Liver (tissue), 9 donors: ENCODE data around the gene SLC6A8. TPM values are rescaled to one million over a fixed set of nuclear protein-coding genes. Genes with fewer than 3 reads are reported as not detected.

ENCODE experiments used
- DNase-seq: peaks from one replicate; pipeline ENCODE4 v3.0.0-alpha.2; 2017; ENCODE audit warnings: low spot score
- H3K27ac ChIP-seq, 2 donors: one replicate each; pipeline ENCODE4 v1.7.0; 2013; ENCODE audit warnings: inconsistent platforms in 2 of 2, low read length in 2 of 2, control low read depth in 1 of 2, low read depth in 1 of 2, mild to moderate bottlenecking in 1 of 2
- H3K27me3 ChIP-seq, 4 donors: one replicate each; pipeline versions ENCODE4 v1.6.1 to v1.7.0; 2013; ENCODE audit warnings: low read length in 3 of 4, inconsistent platforms in 1 of 4, mild to moderate bottlenecking in 1 of 4, moderate library complexity in 1 of 4; ENCODE audit not compliant: control insufficient read depth in 4 of 4, insufficient read depth in 4 of 4
- H3K36me3 ChIP-seq, 4 donors: one replicate each; pipeline versions ENCODE4 v1.6.1 to v1.7.0; 2013; ENCODE audit warnings: low read length in 3 of 4, mild to moderate bottlenecking in 3 of 4, low read depth in 1 of 4, moderate library complexity in 1 of 4; ENCODE audit not compliant: control insufficient read depth in 4 of 4, insufficient read depth in 3 of 4
- H3K4me1 ChIP-seq, 4 donors: one replicate each; pipeline versions ENCODE4 v1.6.1 to v1.7.0; 2013; ENCODE audit warnings: low read length in 3 of 4, mild to moderate bottlenecking in 3 of 4, moderate library complexity in 1 of 4; ENCODE audit not compliant: control insufficient read depth in 4 of 4, insufficient read depth in 4 of 4
- H3K4me3 ChIP-seq, 3 donors: one replicate each; pipeline versions ENCODE4 v1.6.1 to v1.7.0; 2013; ENCODE audit warnings: low read length in 3 of 3, control low read depth in 1 of 3, low read depth in 1 of 3, mild to moderate bottlenecking in 1 of 3
- H3K9ac ChIP-seq, 2 donors: one replicate each; pipeline ENCODE4 v1.7.0; 2013; ENCODE audit warnings: low read length in 2 of 2, mild to moderate bottlenecking in 2 of 2, moderate library complexity in 2 of 2, control low read depth in 1 of 2, low read depth in 1 of 2
- H3K9me3 ChIP-seq, 4 donors: one replicate each; pipeline versions ENCODE4 v1.6.1 to v1.7.0; 2013; ENCODE audit warnings: low read length in 3 of 4; ENCODE audit not compliant: control insufficient read depth in 4 of 4
- EGR1 ChIP-seq, 2 donors: IDR thresholded peaks; 2 replicates each; pipeline ENCODE4 v1.6.1; 2016 to 2018; ENCODE audit warnings: antibody characterized with exemption in 2 of 2, low read depth in 2 of 2
- FOXA1 ChIP-seq: IDR thresholded peaks from 2 replicates; pipeline ENCODE4 v1.6.1; 2016; ENCODE audit warnings: antibody characterized with exemption
- FOXA2 ChIP-seq: IDR thresholded peaks from 2 replicates; pipeline ENCODE4 v1.6.1; 2016; ENCODE audit warnings: antibody characterized with exemption
- GABPA ChIP-seq, 2 donors: IDR thresholded peaks in 1 of 2; conservative IDR thresholded peaks in 1 of 2; 2 replicates each; pipeline ENCODE4 v1.6.1; 2016; ENCODE audit warnings: antibody characterized with exemption in 2 of 2, mild to moderate bottlenecking in 1 of 2, moderate library complexity in 1 of 2
- HNF4A ChIP-seq, 2 donors: conservative IDR thresholded peaks; 2 replicates each; pipeline ENCODE4 v1.6.1; 2016; ENCODE audit warnings: antibody characterized with exemption in 2 of 2, mild to moderate bottlenecking in 2 of 2
- HNF4G ChIP-seq: IDR thresholded peaks from 2 replicates; pipeline ENCODE4 v1.6.1; 2016; ENCODE audit warnings: antibody characterized with exemption
- JUND ChIP-seq, 2 donors: IDR thresholded peaks; 2 replicates each; pipeline ENCODE4 v1.6.1; 2016; ENCODE audit warnings: antibody characterized with exemption in 2 of 2
- NR2F2 ChIP-seq: IDR thresholded peaks from 2 replicates; pipeline ENCODE4 v1.6.1; 2016; ENCODE audit warnings: antibody characterized with exemption
- RAD21 ChIP-seq, 2 donors: IDR thresholded peaks; 2 replicates each; pipeline ENCODE4 v1.6.1; 2016; ENCODE audit warnings: antibody characterized with exemption in 2 of 2, mild to moderate bottlenecking in 2 of 2
- RXRA ChIP-seq, 2 donors: IDR thresholded peaks; 2 replicates each; pipeline ENCODE4 v1.6.1; 2017 to 2018; ENCODE audit warnings: antibody characterized with exemption in 2 of 2, mild to moderate bottlenecking in 1 of 2
- SP1 ChIP-seq: IDR thresholded peaks from 2 replicates; pipeline ENCODE4 v1.6.1; 2018; ENCODE audit warnings: antibody characterized with exemption, mild to moderate bottlenecking
- TAF1 ChIP-seq: conservative IDR thresholded peaks from 2 replicates; pipeline ENCODE4 v1.6.1; 2016; ENCODE audit warnings: antibody characterized with exemption, mild to moderate bottlenecking
- YY1 ChIP-seq: IDR thresholded peaks from 2 replicates; pipeline ENCODE4 v1.6.1; 2016; ENCODE audit warnings: antibody characterized with exemption, mild to moderate bottlenecking
- WGBS: extraction: QIAGEN DNeasy Blood & Tissue Kit; methylation state at CpG from one replicate; pipeline ENCODE4 v1.1.7; 2013; 5-methylcytosine and 5-hydroxymethylcytosine counted together
- polyA plus RNA-seq, 2 donors: library from polyadenylated mRNA; stranded (reverse) in 1 of 2; unstranded in 1 of 2; fragments of 200-250 nt in 1 of 2; fragments of >200 nt in 1 of 2; fragmentation: Nextera tagmentation in 1 of 2; extraction: Ambion mirVana in 1 of 2; gene quantifications; one replicate each; pipeline versions ENCODE4 v1.2.1 to v1.2.3, GENCODE V29; 2013 to 2015
- total RNA-seq, 2 donors: library from RNA; depleted of rRNA; stranded (reverse); fragments of >200 nt; gene quantifications; one replicate each; pipeline ENCODE4 v1.2.3, GENCODE V29; 2014
- TF ChIP-seq, protein P1 (sequence below): IDR thresholded peaks from 2 replicates; pipeline ENCODE4 v1.6.1; 2016; ENCODE audit warnings: antibody characterized with exemption
- TF ChIP-seq, protein P2 (sequence below): IDR thresholded peaks from 2 replicates; pipeline ENCODE4 v1.6.1; 2016; ENCODE audit warnings: antibody characterized with exemption
- TF ChIP-seq, protein P3 (sequence below): fragments of 150-350 bp; IDR thresholded peaks from 2 replicates; pipeline ENCODE4 v1.5.1; 2017; ENCODE audit warnings: improper control_type of control experiment, low read depth, low read length; ENCODE audit not compliant: missing input control
- TF ChIP-seq, protein P4 (sequence below): IDR thresholded peaks from 2 replicates; pipeline ENCODE4 v1.6.1; 2016; ENCODE audit warnings: antibody characterized with exemption
- donor health status: healthy.
- donor health status: healthy.
- donor health status: healthy.
- donor health status: healthy.
- donor health status: healthy.

SLC6A8 gene
- total and polyA plus RNA-seq, 4 donors: 0.25 to 44.4 (median 1.4) TPM

DNA sequence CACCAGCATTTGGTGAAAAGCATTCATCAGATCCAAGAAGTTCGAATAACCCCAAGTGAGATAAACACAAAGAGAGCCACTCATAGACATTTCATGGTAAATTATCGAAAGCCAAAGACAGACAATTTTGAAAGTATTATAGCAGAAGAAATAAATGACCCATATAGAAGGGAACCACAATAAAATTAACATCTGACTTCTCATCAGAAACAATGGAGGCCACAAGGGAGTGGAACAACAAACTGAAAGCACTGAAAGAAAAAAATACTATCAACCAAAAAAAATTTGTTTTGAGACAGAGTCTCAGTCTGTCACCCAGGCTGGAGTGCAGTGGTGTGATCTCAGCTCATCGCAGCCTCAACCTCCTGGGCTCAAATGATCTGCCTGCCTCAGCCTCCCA is 28.5 kb upstream of the SLC6A8 start:
- H3K27me3 ChIP-seq: no peaks in the 10 kb centered on the region
- H3K4me3 ChIP-seq: no peak overlapping the region
- peaks cover 0 to 5% (median 0%) of the 10 kb centered on the region in 4 donors for H3K4me1 ChIP-seq
- H3K9ac ChIP-seq: no peak overlapping the region
- no peaks in the 10 kb centered on the region for H3K9me3 ChIP-seq
- H3K27ac ChIP-seq: no peak overlapping the region
- 96% methylated on average over 3 of the region's 3 CpGs for WGBS
- DNase-seq: no peak
- no peaks in the 10 kb centered on the region for H3K36me3 ChIP-seq
- TF ChIP-seq RXRA (IDR thresholded peaks at IDR 0.05) (no peak), RAD21 (IDR thresholded peaks at IDR 0.05) (no peak), HNF4G (no peak), FOXA2 (no peak), JUND (IDR thresholded peaks at IDR 0.05) (no peak), NR2F2 (no peak), EGR1 (IDR thresholded peaks at IDR 0.05; ENCODE audit: low read depth in 2 of 2) (no peak), SP1 (no peak), GABPA (IDR thresholded peaks at IDR 0.05 in 1 of 2, conservative IDR thresholded peaks at IDR 0.05 in 1 of 2) (no peak), TAF1 (no peak), YY1 (no peak), HNF4A (conservative IDR thresholded peaks at IDR 0.05) (no peak), FOXA1 (no peak)
- TF ChIP-seq, protein P1, sequence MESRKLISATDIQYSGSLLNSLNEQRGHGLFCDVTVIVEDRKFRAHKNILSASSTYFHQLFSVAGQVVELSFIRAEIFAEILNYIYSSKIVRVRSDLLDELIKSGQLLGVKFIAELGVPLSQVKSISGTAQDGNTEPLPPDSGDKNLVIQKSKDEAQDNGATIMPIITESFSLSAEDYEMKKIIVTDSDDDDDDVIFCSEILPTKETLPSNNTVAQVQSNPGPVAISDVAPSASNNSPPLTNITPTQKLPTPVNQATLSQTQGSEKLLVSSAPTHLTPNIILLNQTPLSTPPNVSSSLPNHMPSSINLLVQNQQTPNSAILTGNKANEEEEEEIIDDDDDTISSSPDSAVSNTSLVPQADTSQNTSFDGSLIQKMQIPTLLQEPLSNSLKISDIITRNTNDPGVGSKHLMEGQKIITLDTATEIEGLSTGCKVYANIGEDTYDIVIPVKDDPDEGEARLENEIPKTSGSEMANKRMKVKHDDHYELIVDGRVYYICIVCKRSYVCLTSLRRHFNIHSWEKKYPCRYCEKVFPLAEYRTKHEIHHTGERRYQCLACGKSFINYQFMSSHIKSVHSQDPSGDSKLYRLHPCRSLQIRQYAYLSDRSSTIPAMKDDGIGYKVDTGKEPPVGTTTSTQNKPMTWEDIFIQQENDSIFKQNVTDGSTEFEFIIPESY: no peak
- TF ChIP-seq, protein P2, sequence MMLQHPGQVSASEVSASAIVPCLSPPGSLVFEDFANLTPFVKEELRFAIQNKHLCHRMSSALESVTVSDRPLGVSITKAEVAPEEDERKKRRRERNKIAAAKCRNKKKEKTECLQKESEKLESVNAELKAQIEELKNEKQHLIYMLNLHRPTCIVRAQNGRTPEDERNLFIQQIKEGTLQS: no peak
- TF ChIP-seq, protein P3, sequence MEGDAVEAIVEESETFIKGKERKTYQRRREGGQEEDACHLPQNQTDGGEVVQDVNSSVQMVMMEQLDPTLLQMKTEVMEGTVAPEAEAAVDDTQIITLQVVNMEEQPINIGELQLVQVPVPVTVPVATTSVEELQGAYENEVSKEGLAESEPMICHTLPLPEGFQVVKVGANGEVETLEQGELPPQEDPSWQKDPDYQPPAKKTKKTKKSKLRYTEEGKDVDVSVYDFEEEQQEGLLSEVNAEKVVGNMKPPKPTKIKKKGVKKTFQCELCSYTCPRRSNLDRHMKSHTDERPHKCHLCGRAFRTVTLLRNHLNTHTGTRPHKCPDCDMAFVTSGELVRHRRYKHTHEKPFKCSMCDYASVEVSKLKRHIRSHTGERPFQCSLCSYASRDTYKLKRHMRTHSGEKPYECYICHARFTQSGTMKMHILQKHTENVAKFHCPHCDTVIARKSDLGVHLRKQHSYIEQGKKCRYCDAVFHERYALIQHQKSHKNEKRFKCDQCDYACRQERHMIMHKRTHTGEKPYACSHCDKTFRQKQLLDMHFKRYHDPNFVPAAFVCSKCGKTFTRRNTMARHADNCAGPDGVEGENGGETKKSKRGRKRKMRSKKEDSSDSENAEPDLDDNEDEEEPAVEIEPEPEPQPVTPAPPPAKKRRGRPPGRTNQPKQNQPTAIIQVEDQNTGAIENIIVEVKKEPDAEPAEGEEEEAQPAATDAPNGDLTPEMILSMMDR: no peak
- TF ChIP-seq, protein P4, sequence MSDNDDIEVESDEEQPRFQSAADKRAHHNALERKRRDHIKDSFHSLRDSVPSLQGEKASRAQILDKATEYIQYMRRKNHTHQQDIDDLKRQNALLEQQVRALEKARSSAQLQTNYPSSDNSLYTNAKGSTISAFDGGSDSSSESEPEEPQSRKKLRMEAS: no peak

DNA sequence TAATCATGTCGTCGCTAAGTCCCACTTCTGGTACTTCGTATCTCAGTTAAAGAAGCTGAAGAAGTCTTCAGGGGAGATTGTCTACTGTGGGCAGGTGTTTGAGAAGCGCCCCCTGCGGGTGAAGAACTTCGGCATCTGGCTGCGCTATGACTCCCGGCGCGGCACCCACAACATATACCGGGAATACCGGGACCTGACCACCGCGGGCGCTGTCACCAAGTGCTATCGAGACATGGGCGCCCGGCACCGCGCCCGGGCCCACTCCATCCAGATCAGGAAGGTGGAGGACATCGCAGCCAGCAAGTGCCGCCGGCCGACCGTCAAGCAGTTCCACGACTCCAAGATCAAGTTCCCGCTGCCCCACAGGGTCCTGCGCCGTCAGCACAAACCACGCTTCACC is 25.5 kb upstream of the SLC6A8 start:
- TF ChIP-seq RAD21 (IDR thresholded peaks at IDR 0.05) (peak; percentile 26 to 57), JUND (IDR thresholded peaks at IDR 0.05) (no peak)
- TF ChIP-seq, protein P3: peak; percentile 8
- TF ChIP-seq, protein P4: no peak
- Histone ChIP-seq H3K27me3 (peaks cover 0 to 3% (median 0%) of the 10 kb centered on the region in 4 donors), H3K4me3 (no peak overlapping the region), H3K9me3 (no peaks in the 10 kb centered on the region), H3K36me3 (no peaks in the 10 kb centered on the region), H3K4me1 (peaks cover 0 to 5% (median 0%) of the 10 kb centered on the region in 4 donors), H3K27ac (no peak overlapping the region), H3K9ac (no peak overlapping the region)
- WGBS: 10% methylated on average over 31 of the region's 31 CpGs
- DNase-seq: peak; percentile 61
